Stimulated activated naive CD4-positive, alpha-beta T cell treated with Interleukin-2 at 50 U/mL for 16 hours (primary cell): ENCODE measurements around the gene MS4A7.
"Not testable (repeated sequence)": the region's sequence is repeated elsewhere in the genome, so short reads cannot be mapped to it uniquely, and the experiment has no call there.

Experiments used
- DNase-seq: peaks from one replicate; lab custom pipeline; 2025; lab: John Stamatoyannopoulos, UW

MS4A7 gene, protein sequence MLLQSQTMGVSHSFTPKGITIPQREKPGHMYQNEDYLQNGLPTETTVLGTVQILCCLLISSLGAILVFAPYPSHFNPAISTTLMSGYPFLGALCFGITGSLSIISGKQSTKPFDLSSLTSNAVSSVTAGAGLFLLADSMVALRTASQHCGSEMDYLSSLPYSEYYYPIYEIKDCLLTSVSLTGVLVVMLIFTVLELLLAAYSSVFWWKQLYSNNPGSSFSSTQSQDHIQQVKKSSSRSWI

GRCh38 chr11:60378354-60378753 is at the start of gene MS4A7:
TSS of gene MS4A7 (plus strand) at chr11:60378532. CDS start at chr11:60383142, 4,610 bp downstream.
- DNase-seq = no peak

- DNase-seq = no peak
These were observed 45.5 kb upstream of the MS4A7 start for GRCh38 chr11:60332846-60333245.

- DNase-seq = peak; percentile 23
These were observed 44.2 kb upstream of the MS4A7 start for GRCh38 chr11:60334005-60334620.

DNA sequence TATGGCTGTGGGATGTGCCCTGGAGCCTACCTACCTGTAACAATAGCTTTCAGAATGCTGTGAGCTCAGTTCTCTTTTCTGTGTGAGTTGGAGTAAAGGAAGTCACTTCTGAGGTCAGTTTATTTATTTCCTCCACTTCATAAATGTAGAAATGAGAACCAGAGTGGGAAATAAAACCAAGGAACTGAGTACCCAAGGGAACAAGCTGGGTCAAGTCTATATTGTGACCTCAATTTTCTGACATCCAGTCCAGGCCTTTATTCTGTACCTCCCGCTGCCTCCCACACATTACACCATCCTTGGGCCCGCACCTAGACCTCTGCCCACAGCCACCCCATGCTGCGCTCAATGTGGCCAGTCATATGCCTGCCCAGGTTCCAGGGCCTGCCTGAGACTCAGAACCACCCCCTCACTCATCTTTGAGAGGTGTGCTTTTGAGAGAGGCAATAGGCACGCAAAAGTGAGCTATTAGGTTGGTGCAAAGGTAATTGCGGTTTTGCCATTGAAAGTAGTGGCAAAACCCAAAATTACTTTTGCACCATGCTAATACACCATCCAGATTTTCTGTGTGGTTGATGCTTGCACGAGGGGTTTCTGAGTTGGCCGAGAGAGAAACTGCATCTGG is 41.5 kb upstream of the MS4A7 start:
- DNase-seq = no peak

DNA sequence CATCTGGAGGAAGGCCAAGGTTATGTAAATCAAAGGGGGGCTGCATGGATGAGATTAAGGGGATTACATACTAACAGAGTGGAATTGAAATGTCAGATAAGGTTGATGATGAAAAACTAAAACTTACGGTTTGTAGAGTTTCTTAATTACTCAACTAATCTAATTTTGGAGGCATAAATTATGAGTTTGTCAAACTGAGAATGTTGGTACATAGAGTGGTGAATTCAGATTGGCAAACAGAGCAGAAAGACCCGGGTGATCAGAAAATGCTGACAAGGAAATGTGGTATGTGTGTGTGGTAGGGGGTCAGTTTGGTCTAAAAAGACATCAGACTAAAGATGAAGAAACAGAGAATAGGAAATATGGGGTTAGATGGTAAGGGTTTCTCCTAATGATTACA is 40.3 kb upstream of the MS4A7 start:
- DNase-seq = no peak

DNA sequence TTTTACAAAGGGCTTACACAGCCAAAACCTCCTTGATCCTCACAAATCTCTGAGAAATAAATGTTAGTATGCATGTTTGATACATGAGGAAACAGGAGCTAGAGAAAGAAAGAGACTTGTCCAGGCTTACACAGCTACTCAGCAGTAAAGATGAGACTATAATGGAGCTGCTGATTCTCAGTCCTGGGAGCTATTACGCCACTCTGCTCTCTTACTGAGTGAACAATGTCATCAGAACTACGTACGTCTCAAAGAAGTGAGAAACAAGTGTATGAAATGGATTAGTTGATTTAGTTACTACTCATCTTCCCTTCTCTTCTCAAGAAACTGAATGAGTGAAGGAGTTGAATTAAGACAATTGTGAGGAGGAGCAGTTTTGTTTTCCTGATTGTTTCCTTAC is 39.0 kb upstream of the MS4A7 start:
- no peak for DNase-seq

GRCh38 chr11:60343094-60343704 is 35.1 kb upstream of the MS4A7 start:
- DNase-seq = no peak

DNA sequence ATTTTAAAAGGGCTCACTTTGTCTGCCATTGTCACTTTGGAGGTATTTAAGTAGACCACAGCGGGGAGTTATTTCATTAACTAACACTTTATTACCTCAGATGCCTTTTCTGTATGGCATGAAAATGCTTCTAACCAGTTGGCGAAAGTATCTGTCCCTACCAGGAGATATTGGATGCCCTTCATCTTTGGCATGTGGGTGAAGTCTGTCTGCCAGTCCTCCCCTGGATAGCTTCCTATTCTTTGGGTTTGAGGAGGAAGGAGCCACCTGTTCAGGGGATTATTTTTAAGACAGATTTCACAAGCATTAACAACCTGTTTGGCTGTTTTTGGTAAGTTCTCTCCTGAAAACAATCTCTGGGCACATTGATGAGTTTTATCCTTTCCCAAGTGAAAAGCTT is 34.2 kb upstream of the MS4A7 start:
- DNase-seq = no peak

- no peak for DNase-seq
These were observed 32.8 kb upstream of the MS4A7 start for GRCh38 chr11:60345489-60345888.

GRCh38 chr11:60347084-60347797 is 31.1 kb upstream of the MS4A7 start:
- DNase-seq = no peak

DNA sequence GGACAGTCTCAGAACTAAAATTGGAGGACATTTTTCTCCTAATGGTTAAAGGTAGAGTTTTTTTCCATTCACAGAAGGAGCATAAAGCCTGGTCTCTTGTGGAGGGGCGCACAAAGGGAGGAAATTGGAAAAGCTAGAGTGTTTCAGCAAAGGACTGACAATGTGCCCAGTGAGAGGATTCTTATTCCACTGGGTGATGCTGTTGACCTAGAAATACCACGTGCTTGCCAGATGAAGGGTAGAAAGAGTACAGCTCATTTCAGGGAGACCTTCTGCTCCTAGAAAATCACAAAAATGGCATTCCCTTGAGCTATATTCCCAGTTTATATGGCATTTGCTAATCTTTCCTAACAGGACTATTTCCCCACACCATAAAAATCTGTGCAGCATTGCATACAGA is 30.2 kb upstream of the MS4A7 start:
- no peak for DNase-seq

DNA sequence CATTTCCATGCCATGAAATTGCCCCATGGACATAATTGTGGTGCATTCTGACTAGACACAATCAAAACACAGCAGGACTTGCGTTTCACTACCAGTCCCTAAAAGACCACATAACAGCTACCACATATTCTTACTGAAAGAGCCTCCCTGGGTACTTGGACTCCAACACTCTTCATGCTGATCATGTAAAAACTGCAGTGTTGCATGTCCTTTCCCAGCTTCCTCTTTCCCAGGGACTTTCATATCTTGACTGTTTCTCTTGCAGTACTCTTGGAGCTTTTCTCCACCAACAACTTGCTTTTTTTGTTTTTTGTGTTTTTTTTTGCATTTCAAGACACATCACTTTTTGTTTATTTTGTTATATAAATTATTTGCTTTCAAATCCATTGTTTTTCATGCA is 28.3 kb upstream of the MS4A7 start:
- DNase-seq = no peak

DNA sequence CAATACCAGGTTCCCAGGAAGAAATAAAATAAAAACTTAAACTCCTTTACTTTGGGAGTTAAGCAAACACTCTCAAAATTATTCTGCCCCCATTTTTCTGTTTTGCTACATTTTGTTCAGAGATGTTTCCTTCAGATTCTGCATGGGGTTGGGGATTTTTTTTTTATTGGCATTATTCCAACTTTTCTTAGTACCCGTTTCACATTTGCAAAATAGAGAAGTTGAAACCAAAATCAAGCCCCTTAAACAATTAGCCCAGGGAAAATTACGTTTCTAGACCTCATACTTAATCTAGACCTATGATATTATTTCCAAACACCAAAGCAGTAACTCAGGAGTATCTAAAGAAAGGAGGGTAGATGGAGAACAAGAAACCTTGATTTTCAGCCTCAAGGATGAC is 20.6 kb upstream of the MS4A7 start:
- no peak for DNase-seq

DNA sequence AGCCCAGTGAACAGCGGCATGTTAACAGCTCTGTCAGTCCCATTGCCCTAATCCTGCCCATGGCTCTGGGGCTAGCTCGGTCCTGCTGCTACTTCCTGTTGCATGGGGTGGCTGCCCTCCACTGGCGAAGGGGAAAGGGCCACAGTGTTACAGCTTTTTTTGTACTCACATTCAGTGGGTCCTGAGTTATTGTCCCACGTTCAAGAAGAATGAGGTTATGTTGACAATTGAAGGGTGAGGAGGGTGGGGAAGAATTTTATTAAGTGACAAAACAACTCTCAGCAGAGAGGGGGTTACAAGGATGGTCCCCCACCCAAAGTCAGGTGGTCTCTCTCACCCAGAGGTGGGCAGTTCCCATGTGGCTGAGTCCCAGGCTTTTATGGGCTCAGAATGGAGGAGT is 17.7 kb upstream of the MS4A7 start:
- DNase-seq = no peak

DNA sequence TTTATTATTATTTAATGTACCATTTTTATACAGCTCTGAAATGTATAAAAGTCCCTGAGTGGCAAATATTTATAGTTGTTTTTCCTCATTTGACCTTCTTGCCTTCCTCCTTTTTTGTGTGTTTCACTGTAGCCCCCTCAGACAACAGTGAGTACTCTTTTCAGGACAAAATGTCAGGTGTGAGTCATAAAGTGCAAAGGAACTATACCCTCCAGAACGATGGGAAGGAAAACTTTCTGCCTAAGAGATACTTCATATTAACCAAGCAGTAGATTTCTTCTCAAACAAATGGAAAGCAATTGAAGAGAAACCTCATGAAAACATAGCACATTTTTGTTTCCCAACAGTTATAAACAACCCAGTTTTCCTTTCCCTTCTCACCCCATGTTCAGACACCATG is 16.1 kb upstream of the MS4A7 start:
- no peak for DNase-seq

GRCh38 chr11:60363542-60364470 is 14.5 kb upstream of the MS4A7 start:
- DNase-seq = peak; percentile 17

DNA sequence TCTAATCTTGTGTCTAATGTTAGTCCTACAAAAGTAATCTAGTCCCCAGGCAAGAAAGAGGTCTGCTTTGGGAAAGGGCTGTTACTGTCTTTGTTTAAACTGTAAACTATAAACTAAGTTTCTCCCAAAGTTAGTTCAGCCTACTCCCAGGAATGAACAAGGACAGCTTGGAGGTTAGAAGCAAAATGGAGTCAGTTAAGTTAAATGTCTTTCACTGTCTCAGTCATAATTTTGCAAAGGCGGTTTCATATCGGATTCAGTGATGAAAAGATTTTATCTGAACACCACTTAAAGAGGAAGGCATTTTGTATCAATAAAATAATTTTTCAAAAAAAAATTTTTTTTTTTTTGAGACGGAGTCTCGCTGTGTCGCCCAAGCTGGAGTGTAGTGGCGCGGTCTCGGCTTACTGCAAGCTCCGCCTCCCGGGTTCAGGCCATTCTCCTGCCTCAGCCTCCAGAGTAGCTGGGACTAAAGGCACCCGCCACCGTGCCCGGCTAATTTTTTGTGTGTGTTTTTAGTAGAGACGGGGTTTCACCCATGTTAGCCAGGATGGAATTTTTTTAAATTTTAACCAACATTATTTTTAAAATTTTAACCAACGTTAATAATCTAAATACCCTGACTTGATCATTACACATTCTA is 11.9 kb upstream of the MS4A7 start:
- not testable (repeated sequence) for DNase-seq

DNA sequence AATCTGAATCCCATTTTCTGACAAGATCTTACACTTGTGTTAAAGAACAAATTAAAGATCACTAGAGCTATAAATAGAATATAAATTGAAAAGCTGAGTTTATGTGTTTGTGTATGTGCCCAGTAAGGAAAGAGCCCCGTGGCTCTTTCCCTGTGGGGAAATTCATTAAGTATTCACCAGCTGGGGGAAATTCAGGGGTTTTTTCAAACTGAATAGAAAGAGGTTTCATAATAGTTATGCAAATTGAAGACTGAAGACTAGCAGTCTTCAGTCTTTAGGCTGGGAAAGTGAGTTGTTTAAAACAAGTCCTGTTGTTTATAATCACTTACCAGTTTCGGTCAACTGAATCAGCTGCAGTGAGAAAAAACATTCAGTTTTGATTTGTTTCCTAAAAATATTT is 11.3 kb upstream of the MS4A7 start:
- no peak for DNase-seq

DNA sequence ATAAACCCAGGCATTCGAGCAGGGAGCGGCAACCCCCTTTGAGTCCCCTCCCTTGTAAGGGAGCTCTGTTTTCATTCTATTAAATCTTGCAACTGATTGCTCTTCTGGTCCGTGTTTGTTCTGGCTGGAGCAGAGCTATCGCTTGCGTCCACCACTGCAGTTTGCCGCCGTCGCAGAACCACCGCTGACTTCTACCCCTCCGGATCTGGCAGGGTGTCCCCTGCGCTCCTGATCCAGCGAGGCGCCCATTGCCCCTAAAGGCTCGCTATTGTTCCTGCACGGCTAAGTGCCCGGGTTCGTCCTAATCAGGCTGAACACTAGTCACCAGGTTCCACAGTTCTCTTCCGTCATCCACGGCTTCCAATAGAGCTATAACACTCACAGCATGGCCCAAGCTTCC is 10.4 kb upstream of the MS4A7 start:
- no peak for DNase-seq

DNA sequence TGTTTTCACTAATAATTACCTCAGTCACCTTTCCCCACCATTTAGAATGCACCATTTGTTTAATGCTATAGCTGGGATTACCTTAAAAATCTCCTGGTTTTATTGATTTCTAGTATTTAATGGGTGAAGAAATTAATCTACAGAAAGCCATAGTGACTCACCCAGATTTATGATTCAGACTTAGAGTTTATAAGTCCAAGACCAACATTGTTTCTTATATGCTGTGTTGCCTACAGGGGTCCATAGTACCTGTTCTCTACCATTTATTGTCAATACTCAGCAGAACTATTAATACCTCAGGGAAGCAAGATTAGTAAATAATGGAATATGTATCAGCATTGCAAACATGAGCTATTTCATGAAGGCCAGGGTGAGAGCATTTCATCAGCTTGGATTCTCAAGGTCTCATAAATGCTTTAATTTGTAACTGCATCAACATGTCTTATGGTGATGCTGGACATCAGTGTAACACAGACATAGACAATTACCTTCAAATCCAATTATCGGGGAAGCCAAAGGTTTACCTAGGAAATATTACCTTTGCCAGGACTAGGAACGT is 8.0 kb upstream of the MS4A7 start:
- no peak for DNase-seq
